ENCODE results near the gene ABCB9. TPM values are rescaled to one million over a fixed set of nuclear protein-coding genes. Genes with fewer than 3 reads are reported as not detected.
A peak's percentile ranks its signal among the peaks of the same experiment; 100 is the strongest.
"Not testable (repeated sequence)": the region's sequence is repeated elsewhere in the genome, so short reads cannot be mapped to it uniquely, and the experiment has no call there.

ABCB9 gene
- total RNA-seq, 4 donors from 2014 or later = 0.40 to 15.3 (median 9.2) TPM

DNA sequence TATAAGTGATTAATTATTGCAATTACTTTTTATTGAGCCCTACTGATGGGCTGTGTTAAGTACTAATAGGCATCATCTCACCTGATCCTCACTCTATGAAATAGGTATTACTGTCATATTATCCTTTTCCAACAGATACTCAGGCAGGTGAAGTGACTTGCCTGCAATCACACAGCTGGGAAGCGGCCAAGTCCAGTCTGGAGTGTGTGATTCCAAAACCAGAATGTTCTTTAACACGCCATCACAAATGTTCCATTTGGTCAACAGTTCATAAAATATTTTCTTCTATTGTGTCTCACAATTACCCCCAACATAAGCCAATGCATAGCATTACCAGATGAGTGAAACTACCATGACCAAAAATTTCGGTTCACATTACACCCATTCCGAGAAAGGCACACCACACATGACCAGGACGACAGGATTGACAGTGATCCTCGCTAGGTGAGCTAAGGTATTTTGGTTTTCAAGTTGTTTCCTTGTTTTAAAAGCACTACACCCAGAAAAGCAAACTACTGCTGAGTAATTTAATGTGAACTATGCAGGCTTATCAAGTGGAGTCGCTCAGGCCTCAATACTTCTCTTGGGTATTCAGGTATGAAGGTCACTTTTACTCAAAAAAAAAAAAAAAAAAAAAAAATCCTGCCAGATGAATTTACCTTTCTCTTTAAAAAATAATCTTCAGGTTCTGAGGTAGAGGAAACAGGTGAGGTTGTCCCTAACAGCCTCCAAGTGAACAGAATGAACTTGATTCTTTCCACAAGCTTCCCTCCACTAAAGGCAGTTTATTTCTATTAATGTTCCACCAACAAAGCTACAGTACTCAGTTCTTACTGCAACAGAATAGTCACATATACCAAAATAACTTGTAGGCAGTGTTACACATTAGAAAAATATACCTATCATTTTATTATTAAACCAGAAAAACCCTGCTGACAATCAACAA is 72.8 kb downstream of the ABCB9 start:
- Histone ChIP-seq H3K9me3 (no peaks in the 10 kb centered on the region), H3K36me3 (no peaks in the 10 kb centered on the region), H3K27me3 (no peaks in the 10 kb centered on the region), H3K27ac (peak overlapping the region; percentile 93 to 98 (median 95)), H3K4me1 (peaks cover 37 to 78% (median 66%) of the 10 kb centered on the region in 4 donors), H3K4me3 (peak overlapping the region in 3 of 4 donors; percentile 81 to 96 (median 94))
- 33 to 56% methylated on average over 7 of the region's 7 CpGs for WGBS, 2 donors (ENCODE audit: low coverage in 1 of 2)
- in situ Hi-C loops (cut with MboI; ENCODE audit: low pct_ligation_motif_present in 1 of 4, low pct_unique_long_range_greater_than_20kb in 1 of 4, low sequenced_read_pairs in 3 of 4) = no loop called here
- no peak for DNase-seq
- intact Hi-C loops (cut with DNase I; ENCODE audit: low total_unique reads) = no loop called here
- TF ChIP-seq POLR2A (IDR thresholded peaks at IDR 0.05) (peak; percentile 23), EP300 (IDR thresholded peaks at IDR 0.05; ENCODE audit: low read depth) (no peak), POLR2AphosphoS5 (IDR thresholded peaks at IDR 0.05) (peak in 2 of 3 donors; percentile 56 to 71)
- TF ChIP-seq, protein P1, sequence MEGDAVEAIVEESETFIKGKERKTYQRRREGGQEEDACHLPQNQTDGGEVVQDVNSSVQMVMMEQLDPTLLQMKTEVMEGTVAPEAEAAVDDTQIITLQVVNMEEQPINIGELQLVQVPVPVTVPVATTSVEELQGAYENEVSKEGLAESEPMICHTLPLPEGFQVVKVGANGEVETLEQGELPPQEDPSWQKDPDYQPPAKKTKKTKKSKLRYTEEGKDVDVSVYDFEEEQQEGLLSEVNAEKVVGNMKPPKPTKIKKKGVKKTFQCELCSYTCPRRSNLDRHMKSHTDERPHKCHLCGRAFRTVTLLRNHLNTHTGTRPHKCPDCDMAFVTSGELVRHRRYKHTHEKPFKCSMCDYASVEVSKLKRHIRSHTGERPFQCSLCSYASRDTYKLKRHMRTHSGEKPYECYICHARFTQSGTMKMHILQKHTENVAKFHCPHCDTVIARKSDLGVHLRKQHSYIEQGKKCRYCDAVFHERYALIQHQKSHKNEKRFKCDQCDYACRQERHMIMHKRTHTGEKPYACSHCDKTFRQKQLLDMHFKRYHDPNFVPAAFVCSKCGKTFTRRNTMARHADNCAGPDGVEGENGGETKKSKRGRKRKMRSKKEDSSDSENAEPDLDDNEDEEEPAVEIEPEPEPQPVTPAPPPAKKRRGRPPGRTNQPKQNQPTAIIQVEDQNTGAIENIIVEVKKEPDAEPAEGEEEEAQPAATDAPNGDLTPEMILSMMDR (IDR thresholded peaks at IDR 0.05) = no peak

DNA sequence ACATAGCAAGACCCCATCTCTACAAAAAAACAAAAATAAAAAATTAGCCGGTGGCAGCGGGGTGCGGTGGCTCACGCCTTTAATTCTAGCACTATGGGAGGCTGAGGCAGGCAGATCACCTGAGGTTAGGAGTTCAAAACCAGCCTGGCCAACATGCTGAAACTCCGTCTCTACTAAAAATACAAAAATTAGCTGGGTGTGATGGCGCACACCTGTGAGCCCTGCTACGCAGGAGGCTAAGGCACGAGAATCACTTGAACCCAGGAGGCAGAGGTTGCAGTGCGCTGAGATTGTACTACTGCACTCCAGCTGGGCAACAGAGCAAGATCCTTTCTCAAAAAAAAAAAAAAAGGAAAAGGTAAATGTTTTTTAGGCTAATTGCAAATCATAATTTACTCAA is 73.5 kb downstream of the ABCB9 start:
- in situ Hi-C loops (cut with MboI; ENCODE audit: low pct_ligation_motif_present in 1 of 4, low pct_unique_long_range_greater_than_20kb in 1 of 4, low sequenced_read_pairs in 3 of 4); intact Hi-C loops (cut with DNase I; ENCODE audit: low total_unique reads); H3K9me3 ChIP-seq; H3K36me3 ChIP-seq; H3K27me3 ChIP-seq; DNase-seq: not testable (repeated sequence)
- WGBS, 2 donors (ENCODE audit: low coverage in 1 of 2) = 94 to 95% methylated on average over 9 of the region's 9 CpGs
- Histone ChIP-seq H3K4me3 (peak overlapping the region in 1 of 4 donors; percentile 9), H3K27ac (peak overlapping the region; percentile 93 to 98 (median 95)), H3K4me1 (peaks cover 38 to 78% (median 67%) of the 10 kb centered on the region in 4 donors)

DNA sequence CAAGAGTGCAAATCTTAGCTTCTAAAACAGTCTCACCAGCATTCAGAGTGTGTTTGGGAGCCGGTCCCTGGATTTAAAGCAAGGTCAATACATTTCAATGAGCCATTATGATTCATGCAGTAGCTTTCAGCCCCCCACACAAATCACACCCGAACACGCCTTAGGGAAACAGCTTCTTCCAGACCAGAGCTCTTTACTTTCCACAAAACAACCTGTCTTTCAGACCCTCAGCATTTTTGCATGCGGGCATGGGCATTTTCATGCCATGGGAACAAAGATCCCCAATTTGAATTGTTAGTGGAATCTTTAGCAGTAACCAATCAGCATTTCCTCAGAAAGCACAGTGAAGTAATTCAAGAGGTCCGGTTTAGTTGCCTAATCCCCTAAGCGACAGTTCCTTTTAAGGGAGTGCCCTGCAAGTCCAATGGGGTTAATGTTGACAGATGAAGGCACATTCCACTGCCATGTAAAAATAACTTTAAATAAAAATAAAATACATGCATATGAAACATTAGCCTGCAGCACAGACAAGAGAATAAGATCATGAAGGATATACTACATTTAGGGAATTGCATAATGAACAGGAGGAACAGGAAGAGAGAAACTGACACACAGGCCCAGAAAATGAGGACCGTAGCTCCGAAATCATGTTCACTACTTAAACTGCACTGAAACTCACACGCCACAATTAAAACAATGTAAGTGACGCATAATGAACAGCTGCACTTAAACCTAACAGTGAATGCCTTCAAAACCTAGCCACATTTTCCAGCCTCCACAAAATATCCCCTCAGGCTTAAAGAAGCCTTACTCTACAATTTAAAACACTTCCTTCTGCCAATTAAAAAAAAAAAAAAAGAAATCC is 74.4 kb downstream of the ABCB9 start:
- Histone ChIP-seq H3K4me3 (peak overlapping the region in 2 of 4 donors; percentile 1 to 9), H3K27ac (peak overlapping the region; percentile 93 to 98 (median 95)), H3K36me3 (no peaks in the 10 kb centered on the region), H3K27me3 (no peaks in the 10 kb centered on the region), H3K4me1 (peaks cover 46 to 83% (median 76%) of the 10 kb centered on the region in 4 donors), H3K9me3 (no peaks in the 10 kb centered on the region)
- in situ Hi-C loops (cut with MboI; ENCODE audit: low pct_ligation_motif_present in 1 of 4, low pct_unique_long_range_greater_than_20kb in 1 of 4, low sequenced_read_pairs in 3 of 4) = no loop called here
- 26 to 36% methylated on average over 5 to 10 of the region's 10 CpGs for WGBS, 2 donors (ENCODE audit: low coverage in 1 of 2)
- TF ChIP-seq EP300 (IDR thresholded peaks at IDR 0.05; ENCODE audit: low read depth) (no peak), POLR2AphosphoS5 (IDR thresholded peaks at IDR 0.05) (peak in 1 of 3 donors; percentile 4)
- intact Hi-C loops (cut with DNase I; ENCODE audit: low total_unique reads) = no loop called here
- DNase-seq = no peak

DNA sequence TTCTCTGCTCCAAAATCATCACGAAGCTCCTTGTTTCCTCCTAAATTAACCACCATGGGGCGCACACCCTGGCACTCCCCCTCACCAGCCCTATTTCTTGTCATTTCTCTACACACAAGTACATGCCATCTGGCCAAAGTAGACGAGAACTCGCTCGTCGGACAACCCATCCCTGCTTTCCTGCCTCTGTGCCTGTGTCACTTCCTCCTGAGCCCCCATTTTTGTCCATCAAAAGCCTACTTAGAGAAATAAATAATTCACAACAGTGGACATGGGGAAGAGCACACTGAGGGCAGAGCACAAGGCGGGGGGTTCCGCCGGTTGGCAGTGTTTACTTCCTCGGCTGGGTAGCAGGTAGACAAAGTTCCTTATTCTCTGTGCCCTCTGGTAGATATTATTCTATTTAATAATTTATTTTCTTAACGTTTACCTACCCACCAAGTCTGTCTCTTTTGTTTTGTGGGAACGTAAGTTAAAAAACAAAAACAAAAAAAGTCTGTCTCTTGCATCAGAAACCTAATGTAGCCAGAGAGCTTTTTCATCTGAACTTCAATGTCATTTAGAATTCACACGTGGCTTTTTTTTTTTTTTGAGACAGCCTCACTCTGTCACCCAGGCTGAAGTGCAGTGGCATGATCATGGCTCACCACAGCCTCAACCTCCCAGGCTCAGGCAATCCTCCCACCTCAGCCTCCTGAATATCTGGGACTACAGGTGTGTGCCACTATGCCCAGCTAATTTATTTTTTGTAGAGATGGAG is 76.3 kb downstream of the ABCB9 start:
- Histone ChIP-seq H3K9me3 (no peaks in the 10 kb centered on the region), H3K27ac (peak overlapping the region; percentile 93 to 98 (median 95)), H3K27me3 (no peaks in the 10 kb centered on the region), H3K4me1 (peaks cover 50 to 97% (median 87%) of the 10 kb centered on the region in 4 donors), H3K4me3 (no peak overlapping the region), H3K36me3 (no peaks in the 10 kb centered on the region)
- WGBS, 2 donors (ENCODE audit: low coverage in 1 of 2) = 66 to 69% methylated on average over 8 to 13 of the region's 13 CpGs
- intact Hi-C loops (cut with DNase I; ENCODE audit: low total_unique reads) = loop anchor here (5.0 kb wide), 1 partner anchor 283 kb away; no protein-coding TSS in a partner anchor
- in situ Hi-C loops (cut with MboI; ENCODE audit: low pct_ligation_motif_present in 1 of 4, low pct_unique_long_range_greater_than_20kb in 1 of 4, low sequenced_read_pairs in 3 of 4) = no loop called here
- DNase-seq = no peak
- no peak for TF ChIP-seq EP300 (IDR thresholded peaks at IDR 0.05; ENCODE audit: low read depth)
- TF ChIP-seq POLR2A (IDR thresholded peaks at IDR 0.05) = no peak
- TF ChIP-seq, protein P1 (IDR thresholded peaks at IDR 0.05) = no peak
